ENCODE data around the gene ARL6IP5. TPM values are rescaled to one million over a fixed set of nuclear protein-coding genes. Genes with fewer than 3 reads are reported as not detected.
A peak's percentile ranks its signal among the peaks of the same experiment; 100 is the strongest.

The ARL6IP5 gene
- polyA plus RNA-seq (ENCODE audit: low read depth in 6 of 6), result 100 to 1,000 TPM; 278 to 469 (median 324) TPM

- DNase-seq (peak; percentile 94), ATAC-seq (ENCODE audit: low read depth in 2 of 2) (peak; percentile 80 to 83)
- Mint-ChIP-seq H3K4me3 (peak within 1 kb of the TSS; percentile 90 to 99 (median 97)), H3K36me3 (no peaks in the 10 kb centered on the region), H3K27ac (peak within 1 kb of the TSS; percentile 97 to 100 (median 100)), H3K4me1 (peaks cover 43 to 81% (median 58%) of the 10 kb centered on the region in 3 donors), H3K9me3 (no peaks in the 10 kb centered on the region), H3K27me3 (no peaks in the 10 kb centered on the region)
Measured at GRCh38 chr3:69084326-69085167, at the start of gene ARL6IP5. ARL6IP5 (plus strand) TSS chr3:69084937; CDS start chr3:69085048, 111 bp downstream.

- H3K27me3 Mint-ChIP-seq, result no peaks in the 10 kb centered on the region
- no peak overlapping the region for H3K27ac Mint-ChIP-seq
- H3K36me3 Mint-ChIP-seq, result peaks cover 28 to 30% of the 10 kb centered on the region in 2 donors
- H3K4me3 Mint-ChIP-seq, result no peak overlapping the region
- DNase-seq (no peak), ATAC-seq (ENCODE audit: low read depth in 2 of 2) (no peak)
- H3K4me1 Mint-ChIP-seq, result peaks cover 19 to 27% (median 26%) of the 10 kb centered on the region in 3 donors
- H3K9me3 Mint-ChIP-seq, result no peaks in the 10 kb centered on the region
Measured at GRCh38 chr3:69044608-69045007, 40.1 kb upstream of the ARL6IP5 start.

- Mint-ChIP-seq H3K4me3 (peak overlapping the region in 4 of 8 donors; percentile 21 to 96 (median 48)), H3K9me3 (no peaks in the 10 kb centered on the region), H3K36me3 (peaks cover 12 to 15% of the 10 kb centered on the region in 2 donors), H3K4me1 (peaks cover 34 to 51% (median 35%) of the 10 kb centered on the region in 3 donors), H3K27me3 (no peaks in the 10 kb centered on the region), H3K27ac (peak overlapping the region in 3 of 6 donors; percentile 43 to 86 (median 52))
- no peak for ATAC-seq (ENCODE audit: low read depth in 2 of 2)
- no peak for DNase-seq
Measured at GRCh38 chr3:69048990-69049389, 35.7 kb upstream of the ARL6IP5 start.

DNA sequence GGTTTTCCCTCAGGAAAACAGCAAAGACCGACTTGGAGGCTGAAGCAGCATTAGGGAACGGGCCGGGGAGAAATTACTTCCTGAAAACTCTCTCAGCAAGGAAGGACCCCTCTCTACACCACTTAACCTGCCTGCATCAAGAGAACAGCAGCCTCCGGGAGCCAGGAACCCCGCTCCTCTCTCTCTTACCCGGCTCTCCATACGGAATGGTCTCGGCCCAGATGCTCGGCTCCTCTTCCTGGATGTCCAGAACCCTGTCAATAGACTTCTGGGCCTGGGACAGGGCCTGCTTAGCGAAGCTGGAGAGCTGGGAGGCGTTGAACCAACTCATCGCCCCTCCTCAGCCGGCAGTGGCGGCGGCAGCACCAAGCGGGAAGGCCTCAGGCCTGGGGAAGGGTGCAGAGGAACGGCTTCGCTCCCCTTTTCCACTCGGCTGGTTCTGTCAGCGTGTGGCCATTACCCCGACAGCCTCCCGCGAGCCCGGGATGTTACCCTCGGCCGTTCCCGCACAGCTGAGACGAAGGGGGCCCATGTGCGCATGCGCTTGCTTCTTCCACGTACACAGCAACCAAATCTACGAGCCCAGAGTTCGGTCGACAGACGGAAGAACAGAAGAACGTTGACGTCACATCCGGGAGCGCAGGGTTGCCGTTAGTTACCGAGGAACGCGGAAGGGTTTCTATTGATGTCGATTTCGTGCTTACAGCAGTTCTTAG, 32.8 kb upstream of the ARL6IP5 start, which contains the start of gene TMF1:
Gene TMF1 (minus strand): TSS at position 578 of the 716 bp plus-strand sequence. CDS start 247 bp downstream, at position 331.
- no peaks in the 10 kb centered on the region for H3K27me3 Mint-ChIP-seq
- H3K36me3 Mint-ChIP-seq, result peaks cover 13 to 18% of the 10 kb centered on the region in 2 donors
- H3K27ac Mint-ChIP-seq, result peak within 1 kb of the TSS; percentile 99
- H3K4me1 Mint-ChIP-seq, result peaks cover 29 to 47% (median 35%) of the 10 kb centered on the region in 3 donors
- H3K4me3 Mint-ChIP-seq, result peak within 1 kb of the TSS; percentile 96 to 100 (median 98)
- DNase-seq (peak; percentile 96), ATAC-seq (ENCODE audit: low read depth in 2 of 2) (peak; percentile 88 to 89)
- no peaks in the 10 kb centered on the region for H3K9me3 Mint-ChIP-seq

- H3K36me3 Mint-ChIP-seq, result peaks cover 9 to 14% of the 10 kb centered on the region in 2 donors
- H3K4me3 Mint-ChIP-seq, result peak overlapping the region; percentile 96 to 100 (median 98)
- ATAC-seq (ENCODE audit: low read depth in 2 of 2) (no peak), DNase-seq (no peak)
- peak overlapping the region; percentile 99 for H3K27ac Mint-ChIP-seq
- no peaks in the 10 kb centered on the region for H3K27me3 Mint-ChIP-seq
- H3K4me1 Mint-ChIP-seq, result peaks cover 25 to 50% (median 31%) of the 10 kb centered on the region in 3 donors
- no peaks in the 10 kb centered on the region for H3K9me3 Mint-ChIP-seq
Measured at GRCh38 chr3:69052472-69052898, 32.3 kb upstream of the ARL6IP5 start.

- Mint-ChIP-seq H3K4me3 (peak overlapping the region; percentile 5 to 82 (median 70)), H3K9me3 (no peaks in the 10 kb centered on the region), H3K27ac (peak overlapping the region; percentile 80 to 98 (median 92)), H3K27me3 (no peaks in the 10 kb centered on the region), H3K36me3 (peaks cover 26 to 27% of the 10 kb centered on the region in 2 donors), H3K4me1 (peaks cover 18 to 34% (median 19%) of the 10 kb centered on the region in 3 donors)
- DNase-seq, result peak; percentile 70
- peak; percentile 100 for ATAC-seq (ENCODE audit: low read depth in 2 of 2)
Measured at GRCh38 chr3:69058180-69058946, 26.4 kb upstream of the ARL6IP5 start.

DNA sequence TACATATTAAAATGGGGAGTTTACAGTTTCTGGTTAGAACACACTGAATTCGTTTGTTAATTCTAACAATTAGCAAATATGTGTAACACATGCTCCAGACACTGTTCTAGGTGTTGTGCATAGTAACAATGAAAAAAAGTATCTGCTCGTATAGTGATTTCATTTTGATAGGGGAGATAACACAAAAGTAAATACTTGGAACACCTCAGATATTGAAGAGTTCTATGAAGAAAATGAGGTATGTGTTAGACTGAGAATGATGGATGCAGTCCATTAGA, 25.9 kb upstream of the ARL6IP5 start:
- DNase-seq, result no peak
- Mint-ChIP-seq H3K4me3 (peak overlapping the region in 7 of 8 donors; percentile 5 to 82 (median 65)), H3K27me3 (no peaks in the 10 kb centered on the region), H3K36me3 (peaks cover 26 to 27% of the 10 kb centered on the region in 2 donors), H3K4me1 (peaks cover 18 to 34% (median 19%) of the 10 kb centered on the region in 3 donors), H3K27ac (peak overlapping the region; percentile 80 to 98 (median 92)), H3K9me3 (no peaks in the 10 kb centered on the region)
- ATAC-seq (ENCODE audit: low read depth in 2 of 2), result no peak

GRCh38 chr3:69059688-69060087, 25.0 kb upstream of the ARL6IP5 start:
- Mint-ChIP-seq H3K36me3 (peaks cover 26 to 27% of the 10 kb centered on the region in 2 donors), H3K27ac (peak overlapping the region; percentile 80 to 98 (median 92)), H3K4me3 (no peak overlapping the region), H3K27me3 (no peaks in the 10 kb centered on the region), H3K4me1 (peaks cover 18 to 34% (median 19%) of the 10 kb centered on the region in 3 donors), H3K9me3 (no peaks in the 10 kb centered on the region)
- no peak for ATAC-seq (ENCODE audit: low read depth in 2 of 2)
- DNase-seq, result no peak

DNA sequence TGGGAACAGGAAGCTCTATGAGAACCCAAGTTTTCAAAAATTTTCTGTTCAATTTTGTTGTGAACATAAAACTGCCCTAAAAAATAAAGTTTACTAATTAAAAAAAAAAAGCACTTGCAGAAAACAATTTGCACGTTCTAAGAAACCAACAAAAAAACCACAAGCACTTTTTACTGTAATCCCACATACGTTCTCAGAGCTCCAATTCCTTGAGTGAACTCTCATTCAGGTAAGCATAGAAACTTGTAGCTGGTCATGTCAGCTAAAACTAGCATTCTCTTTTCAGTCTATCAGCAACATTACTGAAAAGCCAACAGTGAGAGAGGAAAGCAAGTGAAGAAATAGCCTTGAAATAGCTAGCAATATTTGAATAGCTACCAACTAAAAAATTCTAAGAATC, 21.1 kb upstream of the ARL6IP5 start:
- H3K27me3 Mint-ChIP-seq, result no peaks in the 10 kb centered on the region
- DNase-seq (no peak), ATAC-seq (ENCODE audit: low read depth in 2 of 2) (no peak)
- H3K4me3 Mint-ChIP-seq, result no peak overlapping the region
- H3K27ac Mint-ChIP-seq, result peak overlapping the region in 3 of 6 donors; percentile 6 to 33 (median 19)
- peaks cover 13 to 23% (median 13%) of the 10 kb centered on the region in 3 donors for H3K4me1 Mint-ChIP-seq
- no peaks in the 10 kb centered on the region for H3K9me3 Mint-ChIP-seq
- H3K36me3 Mint-ChIP-seq, result peaks cover 19 to 23% of the 10 kb centered on the region in 2 donors

DNA sequence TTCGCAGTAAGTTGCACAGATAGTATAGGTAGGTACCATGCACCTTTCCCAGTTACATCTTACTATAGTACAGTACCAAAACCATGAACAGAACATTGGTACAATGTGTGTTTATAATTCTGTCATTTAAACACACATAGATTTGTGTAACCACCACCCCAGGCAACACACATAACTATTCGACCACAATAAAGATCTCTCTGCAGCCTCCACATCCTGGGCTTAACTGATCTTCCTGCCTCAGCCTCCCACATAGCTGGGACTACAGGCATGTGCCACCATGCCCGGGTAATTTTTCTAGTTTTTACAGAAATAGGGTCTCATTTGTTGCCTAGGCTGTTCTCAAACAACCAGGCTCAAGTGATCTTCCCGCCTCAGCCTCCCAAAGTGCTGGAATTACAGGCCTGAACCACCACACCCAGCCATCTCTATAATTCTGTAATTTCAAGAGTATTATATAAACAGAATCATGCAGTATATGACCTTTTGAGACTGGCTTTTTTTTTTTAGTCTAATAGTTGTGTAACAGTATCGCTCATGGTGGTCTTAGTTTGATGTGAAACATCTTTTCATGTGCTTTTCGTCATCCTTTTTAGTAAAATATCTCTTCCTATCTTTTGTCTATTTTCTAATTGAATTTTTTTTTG, 19.3 kb upstream of the ARL6IP5 start:
- no peak overlapping the region for H3K4me3 Mint-ChIP-seq
- peaks cover 7 to 13% of the 10 kb centered on the region in 2 donors for H3K36me3 Mint-ChIP-seq
- H3K27ac Mint-ChIP-seq, result peak overlapping the region in 2 of 6 donors; percentile 49 to 57
- peaks cover 0 to 12% (median 0%) of the 10 kb centered on the region in 3 donors for H3K4me1 Mint-ChIP-seq
- ATAC-seq (ENCODE audit: low read depth in 2 of 2) (no peak), DNase-seq (no peak)
- H3K9me3 Mint-ChIP-seq, result no peaks in the 10 kb centered on the region
- no peaks in the 10 kb centered on the region for H3K27me3 Mint-ChIP-seq

DNA sequence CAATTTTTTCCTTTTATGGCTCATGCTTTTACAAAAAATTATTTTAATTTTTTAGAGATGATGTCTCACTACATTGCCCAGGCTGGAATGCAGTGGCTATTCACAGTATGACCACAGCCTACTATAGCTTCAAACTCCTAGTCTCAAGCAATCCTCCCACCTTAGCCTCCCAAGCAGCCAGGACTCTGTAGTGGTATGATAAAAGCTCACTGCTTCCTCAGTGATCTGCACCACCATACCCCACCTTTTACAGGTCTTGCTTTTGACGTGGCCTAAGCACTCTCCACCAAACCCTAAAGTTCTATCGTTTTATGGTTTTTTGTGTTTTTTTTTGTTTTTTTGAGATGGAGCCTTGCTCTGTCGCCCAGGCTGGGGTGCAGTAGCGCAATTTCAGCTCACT, 18.6 kb upstream of the ARL6IP5 start:
- DNase-seq, result no peak
- peaks cover 7 to 15% of the 10 kb centered on the region in 2 donors for H3K36me3 Mint-ChIP-seq
- no peak overlapping the region for H3K4me3 Mint-ChIP-seq
- ATAC-seq (ENCODE audit: low read depth in 2 of 2), result no peak
- H3K4me1 Mint-ChIP-seq, result peaks cover 0 to 16% (median 7%) of the 10 kb centered on the region in 3 donors
- no peaks in the 10 kb centered on the region for H3K27me3 Mint-ChIP-seq
- no peaks in the 10 kb centered on the region for H3K9me3 Mint-ChIP-seq
- no peak overlapping the region for H3K27ac Mint-ChIP-seq

DNA sequence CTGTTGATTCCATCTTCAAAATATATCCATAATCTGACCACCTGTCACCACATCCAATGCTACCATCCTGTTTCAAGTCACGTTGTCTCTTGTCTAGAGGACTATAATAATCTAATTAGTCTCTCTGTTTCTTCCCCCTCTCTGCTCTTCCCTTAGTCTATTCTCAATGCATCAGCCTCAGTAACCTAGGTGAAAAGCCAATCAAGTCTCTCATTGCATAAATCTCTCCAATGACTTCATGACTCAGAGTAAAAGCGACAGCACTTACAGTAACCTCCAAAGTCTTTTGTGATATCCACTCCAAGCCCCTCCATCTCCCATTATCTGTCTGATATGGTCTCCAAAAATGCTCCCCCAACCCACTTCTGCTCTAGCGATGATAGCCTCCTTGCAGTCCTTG, 11.8 kb upstream of the ARL6IP5 start:
- DNase-seq (no peak), ATAC-seq (ENCODE audit: low read depth in 2 of 2) (no peak)
- H3K27ac Mint-ChIP-seq, result peak overlapping the region in 4 of 6 donors; percentile 5 to 31 (median 19)
- H3K4me1 Mint-ChIP-seq, result peaks cover 13 to 36% (median 25%) of the 10 kb centered on the region in 3 donors
- no peak overlapping the region for H3K4me3 Mint-ChIP-seq
- no peaks in the 10 kb centered on the region for H3K9me3 Mint-ChIP-seq
- H3K36me3 Mint-ChIP-seq, result peaks cover 24 to 25% of the 10 kb centered on the region in 2 donors
- H3K27me3 Mint-ChIP-seq, result no peaks in the 10 kb centered on the region

Data from naive B cell (primary cell).